T-helper 1 cell treated with Interleukin-12 subunit alpha and Interleukin-12 subunit beta and Interleukin-4 antibody, amounts not matched to agents 30 μg/mL and 1 μg/mL, for 36 hours (primary cell): Measurements from ENCODE around the gene NEXMIF.
"Not testable (repeated sequence)": the region's sequence is repeated elsewhere in the genome, so short reads cannot be mapped to it uniquely, and the experiment has no call there.

Source experiments
- H3K27ac Mint-ChIP-seq: one replicate; pipeline ENCODE4 v1.8.0; 2021; ENCODE audit warnings: mild to moderate bottlenecking, mixed read lengths
- H3K27me3 Mint-ChIP-seq: one replicate; pipeline ENCODE4 v1.8.0; 2021; ENCODE audit warnings: low read depth, mixed read lengths
- H3K36me3 Mint-ChIP-seq: one replicate; pipeline ENCODE4 v1.8.0; 2021; ENCODE audit warnings: low read depth, mixed read lengths
- H3K4me1 Mint-ChIP-seq: one replicate; pipeline ENCODE4 v1.8.0; 2021; ENCODE audit warnings: low read depth, mixed read lengths
- H3K4me3 Mint-ChIP-seq: one replicate; pipeline ENCODE4 v1.8.0; 2021; ENCODE audit warnings: mild to moderate bottlenecking, moderate library complexity, mixed read lengths
- H3K9me3 Mint-ChIP-seq: one replicate; pipeline ENCODE4 v1.8.0; 2021; ENCODE audit warnings: mixed read lengths

Gene NEXMIF

DNA sequence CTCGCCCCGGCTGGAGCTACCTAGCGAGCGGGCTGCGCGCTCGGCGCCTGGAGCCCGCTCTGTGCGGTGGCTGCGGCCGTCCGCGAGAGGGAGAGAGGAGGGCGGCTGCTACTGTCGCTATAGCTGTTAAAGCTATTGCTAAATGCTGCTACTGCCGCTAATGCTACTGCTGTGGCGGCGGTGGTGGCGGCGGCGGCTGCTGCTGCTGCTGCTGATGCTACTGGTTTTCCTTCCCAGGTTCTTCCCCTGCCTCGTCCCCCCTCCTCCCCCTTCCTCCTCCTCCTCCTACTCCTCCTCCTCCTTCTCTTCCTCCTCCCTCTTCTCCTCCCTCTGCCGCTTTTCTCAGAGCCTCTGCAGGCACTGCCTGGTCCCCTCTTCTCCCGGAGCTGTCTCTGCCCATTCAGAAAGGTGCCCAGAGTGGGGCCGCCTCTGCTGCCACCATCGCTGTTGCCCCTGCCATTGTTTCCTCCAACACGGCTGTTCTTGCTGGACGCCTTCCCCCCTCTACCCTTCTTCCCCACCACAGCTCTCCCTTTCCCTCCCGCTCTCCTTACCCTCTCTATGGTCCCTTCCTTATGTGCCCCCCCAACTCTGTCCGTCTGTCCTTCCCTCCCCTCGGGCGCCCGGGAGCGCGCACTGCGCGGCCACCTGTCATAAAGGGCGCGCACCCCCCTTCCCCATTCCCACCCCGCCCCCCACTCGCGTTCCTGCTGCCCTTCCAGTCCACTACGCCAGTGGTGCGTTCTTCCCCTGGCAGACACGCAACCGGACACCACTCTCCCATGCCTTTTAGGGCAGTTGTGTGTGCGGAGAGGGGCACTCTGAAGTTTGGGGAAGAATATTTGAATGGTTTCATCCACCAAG is at the start of gene NEXMIF:
NEXMIF (minus strand) TSS at position 228 of the 864 bp plus-strand sequence.
- Mint-ChIP-seq H3K9me3 (no peaks in the 10 kb centered on the region), H3K27me3 (peaks cover 20% of the 10 kb centered on the region), H3K4me3 (peak within 1 kb of the TSS; percentile 89), H3K4me1 (peaks cover 6% of the 10 kb centered on the region), H3K36me3 (no peaks in the 10 kb centered on the region), H3K27ac (peak within 1 kb of the TSS; percentile 85)

DNA sequence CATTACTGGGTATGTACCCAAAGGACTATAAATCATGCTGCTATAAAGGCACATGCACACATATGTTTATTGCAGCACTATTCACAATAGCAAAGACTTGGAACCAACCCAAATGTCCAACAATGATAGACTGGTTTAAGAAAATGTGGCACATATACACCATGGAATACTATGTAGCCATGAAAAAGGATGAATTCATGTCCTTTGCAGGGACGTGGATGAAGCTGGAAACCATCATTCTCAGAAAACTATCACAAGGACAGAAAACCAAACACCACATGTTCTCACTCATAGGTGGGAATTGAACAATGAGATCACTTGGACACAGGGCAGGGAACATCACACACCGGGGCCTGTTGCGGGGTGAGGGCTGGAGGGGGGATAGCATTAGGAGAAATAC is 36.7 kb upstream of the NEXMIF start:
- not testable (repeated sequence) for H3K4me1 Mint-ChIP-seq, H3K27ac Mint-ChIP-seq, H3K36me3 Mint-ChIP-seq, H3K9me3 Mint-ChIP-seq, H3K27me3 Mint-ChIP-seq, H3K4me3 Mint-ChIP-seq

DNA sequence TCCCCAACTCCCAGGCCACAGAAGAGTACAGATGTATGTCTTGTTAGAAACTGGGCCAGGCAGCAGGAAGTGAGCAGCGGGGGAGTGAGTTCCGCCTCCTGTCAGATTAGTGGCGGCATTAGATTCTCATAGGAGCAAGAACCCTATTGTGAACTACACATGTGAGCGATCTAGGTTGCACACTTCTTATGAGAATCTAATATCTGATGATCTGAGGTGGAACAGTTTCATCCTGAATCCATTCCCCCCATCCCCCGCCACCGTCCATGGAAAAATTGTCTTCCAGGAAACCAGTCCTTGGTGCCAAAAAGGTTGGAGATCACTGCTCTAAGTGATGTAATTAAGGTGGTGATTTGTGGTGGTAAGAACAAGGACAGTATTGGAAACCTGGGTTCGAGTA is 24.5 kb upstream of the NEXMIF start:
- no peak overlapping the region for H3K4me3 Mint-ChIP-seq
- H3K9me3 Mint-ChIP-seq, result peaks cover 3% of the 10 kb centered on the region
- no peaks in the 10 kb centered on the region for H3K36me3 Mint-ChIP-seq

DNA sequence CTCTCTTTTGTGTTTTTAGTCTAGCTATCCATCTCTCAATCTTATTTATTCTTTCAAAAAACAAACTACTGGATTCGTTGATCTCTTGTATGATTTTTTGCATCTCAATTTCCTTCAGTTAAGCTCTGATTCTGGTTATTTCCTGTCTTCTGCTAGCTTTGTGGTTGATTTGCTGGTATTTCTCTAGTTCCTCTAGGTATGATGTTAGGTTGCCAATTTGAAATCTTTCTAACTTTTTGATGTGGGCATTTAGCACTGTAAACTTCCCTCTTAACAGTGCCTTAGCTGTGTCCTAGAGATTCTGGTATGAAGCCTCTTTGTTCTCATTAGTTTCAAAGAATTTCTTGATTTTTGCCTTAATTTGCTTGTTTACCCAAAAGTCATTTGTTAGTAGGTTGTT is 15.2 kb upstream of the NEXMIF start:
- H3K4me3 Mint-ChIP-seq, result no peak overlapping the region
- no peaks in the 10 kb centered on the region for H3K27me3 Mint-ChIP-seq
- H3K27ac Mint-ChIP-seq, result no peak overlapping the region
- peaks cover 4% of the 10 kb centered on the region for H3K9me3 Mint-ChIP-seq
- no peaks in the 10 kb centered on the region for H3K36me3 Mint-ChIP-seq
- H3K4me1 Mint-ChIP-seq, result peaks cover 6% of the 10 kb centered on the region

More for the DNA sequence above, 24.5 kb upstream of the NEXMIF start:
- Mint-ChIP-seq H3K27me3 (no peaks in the 10 kb centered on the region), H3K27ac (no peak overlapping the region), H3K4me1 (no peaks in the 10 kb centered on the region)

DNA sequence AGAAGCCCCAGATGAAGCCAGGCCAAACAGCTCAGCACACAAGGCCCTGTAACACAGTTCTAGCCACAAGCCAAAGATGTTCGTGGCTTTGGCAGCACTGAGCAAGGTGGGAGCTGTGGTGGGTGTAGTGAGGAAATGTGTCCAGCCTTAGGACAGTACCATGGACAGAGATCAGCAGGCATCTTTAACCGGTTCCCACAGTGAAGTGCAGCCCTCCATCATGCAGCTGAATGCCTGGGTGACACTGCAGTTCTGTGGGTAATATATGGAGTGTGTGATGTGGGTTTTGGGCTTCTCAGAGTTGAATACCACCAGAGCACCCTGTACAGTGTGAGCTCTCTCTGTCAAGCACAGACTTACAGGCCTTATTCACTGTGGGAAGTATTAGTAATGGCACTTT is 6.0 kb upstream of the NEXMIF start:
- Mint-ChIP-seq H3K36me3 (no peaks in the 10 kb centered on the region), H3K9me3 (no peaks in the 10 kb centered on the region), H3K4me1 (no peaks in the 10 kb centered on the region), H3K27ac (no peak overlapping the region), H3K27me3 (peaks cover 5% of the 10 kb centered on the region), H3K4me3 (no peak overlapping the region)

DNA sequence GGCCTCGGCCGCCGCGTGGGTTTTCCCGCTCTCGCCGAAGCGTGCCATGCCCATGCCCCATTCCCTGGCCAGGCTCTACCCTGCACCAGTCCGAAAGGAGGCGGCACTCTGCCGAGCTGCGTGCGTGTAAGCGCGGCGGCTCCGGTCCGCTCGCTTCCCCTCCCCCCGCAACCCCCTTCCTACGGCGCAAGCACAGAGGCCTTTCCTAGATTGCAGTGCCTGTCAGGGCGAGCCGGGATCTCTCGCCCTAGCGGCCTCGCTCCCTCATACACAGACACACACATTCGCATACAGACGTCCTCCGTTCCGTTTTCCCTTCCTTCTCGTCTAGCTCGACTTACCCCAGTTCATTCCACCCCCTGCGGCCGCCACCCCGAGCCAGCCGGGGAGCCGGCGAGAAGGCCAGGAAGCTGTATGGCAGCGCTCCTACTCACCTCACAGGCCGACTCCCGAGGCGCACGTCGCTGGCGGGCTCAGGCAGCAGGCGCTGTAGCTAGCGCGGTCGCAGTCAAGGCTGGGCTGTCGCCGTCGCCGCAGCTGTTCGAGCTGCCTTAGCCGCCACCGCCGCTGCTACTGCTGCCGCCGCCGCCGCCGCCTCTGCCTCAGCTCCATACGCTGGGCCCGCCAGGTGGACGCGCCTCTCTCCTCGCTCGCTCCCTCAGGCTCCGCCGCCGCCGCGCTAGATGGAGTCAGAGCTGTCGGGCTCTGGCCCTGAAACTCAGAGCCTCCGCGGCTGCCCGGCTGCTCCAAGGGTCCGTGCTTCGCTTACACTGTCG is 615 bp downstream of the NEXMIF start:
- Mint-ChIP-seq H3K27me3 (peaks cover 20% of the 10 kb centered on the region), H3K27ac (peak overlapping the region; percentile 85), H3K36me3 (no peaks in the 10 kb centered on the region), H3K4me1 (peaks cover 6% of the 10 kb centered on the region), H3K9me3 (no peaks in the 10 kb centered on the region), H3K4me3 (peak overlapping the region; percentile 89)

DNA sequence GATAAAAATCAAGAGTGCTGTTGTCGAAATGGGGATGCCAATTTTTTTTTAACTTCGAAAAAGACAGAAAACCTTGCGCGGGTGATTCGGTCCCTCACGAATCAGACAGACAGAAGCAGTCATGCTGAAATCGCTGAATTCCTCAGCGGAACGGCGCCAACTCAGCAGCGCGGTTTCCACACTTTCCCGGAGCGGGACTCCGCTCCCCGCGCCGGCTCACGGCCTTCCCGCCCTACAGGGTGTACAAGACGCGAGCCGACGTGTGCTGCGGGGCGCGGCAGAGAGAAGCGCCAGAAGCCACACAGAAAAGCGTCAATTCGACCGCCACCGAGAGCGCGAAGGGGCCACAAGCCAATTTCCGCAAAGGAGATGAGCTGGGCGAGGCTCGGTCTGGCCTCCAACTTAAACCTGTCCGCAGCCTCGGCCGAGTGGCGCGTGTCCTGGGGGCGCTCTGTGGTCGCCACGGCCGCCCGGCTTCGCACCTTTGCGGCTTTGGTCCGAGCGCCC is 1.3 kb downstream of the NEXMIF start:
- peak overlapping the region; percentile 52 for H3K27ac Mint-ChIP-seq
- peaks cover 20% of the 10 kb centered on the region for H3K27me3 Mint-ChIP-seq
- no peaks in the 10 kb centered on the region for H3K9me3 Mint-ChIP-seq
- peaks cover 6% of the 10 kb centered on the region for H3K4me1 Mint-ChIP-seq
- no peaks in the 10 kb centered on the region for H3K36me3 Mint-ChIP-seq
- H3K4me3 Mint-ChIP-seq, result peak overlapping the region; percentile 65

DNA sequence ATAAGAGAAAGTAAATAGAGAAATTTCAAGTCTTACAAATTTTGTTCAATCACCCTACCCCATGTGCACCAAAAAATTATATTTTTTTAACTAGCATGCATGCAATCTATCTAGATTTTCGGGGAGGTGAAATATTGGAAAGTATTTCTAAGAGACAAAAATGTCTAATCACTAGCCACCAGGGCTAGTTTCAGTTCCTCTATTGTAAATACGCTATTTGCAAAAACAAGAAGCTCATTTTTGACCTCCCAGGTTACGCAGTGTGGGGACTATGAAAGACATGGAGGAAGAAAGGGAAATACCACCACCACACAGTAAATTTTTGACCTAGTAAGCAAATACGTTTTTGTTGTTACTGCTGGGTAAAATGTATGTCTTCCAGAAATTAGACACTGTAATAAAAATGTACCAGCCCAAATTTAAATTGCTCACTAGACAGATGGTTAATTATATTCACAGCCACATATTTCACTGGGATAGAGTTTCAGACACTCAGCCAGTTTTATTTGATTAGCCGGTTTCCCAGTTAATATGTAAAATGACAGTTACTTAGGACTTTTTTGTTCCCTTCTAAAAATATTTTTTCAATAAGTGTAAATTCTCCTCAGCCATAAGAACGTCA is 2.2 kb downstream of the NEXMIF start:
- Mint-ChIP-seq H3K36me3 (no peaks in the 10 kb centered on the region), H3K4me3 (no peak overlapping the region), H3K27ac (no peak overlapping the region), H3K4me1 (peaks cover 6% of the 10 kb centered on the region), H3K27me3 (peaks cover 20% of the 10 kb centered on the region), H3K9me3 (no peaks in the 10 kb centered on the region)

DNA sequence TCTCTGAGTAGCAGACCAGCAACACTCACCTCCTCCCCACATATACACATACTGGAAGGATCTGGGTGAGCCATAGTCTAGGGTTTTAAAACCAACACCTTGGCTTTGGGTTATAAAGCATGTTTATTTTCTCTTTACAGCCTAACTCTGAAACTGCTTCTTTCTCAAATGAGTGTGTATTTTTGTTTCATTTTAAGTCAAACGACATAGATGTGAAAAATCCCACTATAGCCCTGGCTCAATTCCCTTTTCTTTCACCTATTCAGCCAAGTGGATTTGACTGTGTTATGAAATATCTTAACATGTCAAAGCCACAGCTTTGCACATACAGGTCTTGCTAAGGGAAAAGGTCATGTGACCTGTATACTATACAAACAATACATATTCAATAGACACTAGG is 13.8 kb downstream of the NEXMIF start:
- Mint-ChIP-seq H3K9me3 (no peaks in the 10 kb centered on the region), H3K4me3 (no peak overlapping the region), H3K27me3 (no peaks in the 10 kb centered on the region), H3K4me1 (no peaks in the 10 kb centered on the region), H3K27ac (no peak overlapping the region), H3K36me3 (no peaks in the 10 kb centered on the region)

DNA sequence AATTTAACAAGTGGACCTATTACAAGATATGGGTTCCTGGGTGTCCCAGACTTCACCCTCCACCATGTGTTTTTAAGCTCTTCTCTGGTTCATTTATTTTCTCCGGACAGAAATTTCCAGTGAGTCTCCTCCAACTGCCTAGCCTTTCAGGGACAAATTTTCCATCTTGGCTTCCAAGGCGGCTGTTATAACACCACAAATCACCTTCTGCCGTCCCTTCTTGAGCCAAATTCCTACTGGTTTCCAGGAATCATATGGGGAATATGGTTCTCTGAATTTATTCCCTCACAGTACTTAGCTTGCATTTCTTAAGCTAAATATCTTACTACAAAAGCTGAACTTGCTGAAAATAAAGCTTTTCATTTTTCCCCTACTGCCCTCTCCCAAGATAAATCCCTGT is 18.8 kb downstream of the NEXMIF start:
- Mint-ChIP-seq H3K36me3 (no peaks in the 10 kb centered on the region), H3K27ac (no peak overlapping the region), H3K9me3 (no peaks in the 10 kb centered on the region), H3K27me3 (no peaks in the 10 kb centered on the region), H3K4me1 (no peaks in the 10 kb centered on the region), H3K4me3 (no peak overlapping the region)

DNA sequence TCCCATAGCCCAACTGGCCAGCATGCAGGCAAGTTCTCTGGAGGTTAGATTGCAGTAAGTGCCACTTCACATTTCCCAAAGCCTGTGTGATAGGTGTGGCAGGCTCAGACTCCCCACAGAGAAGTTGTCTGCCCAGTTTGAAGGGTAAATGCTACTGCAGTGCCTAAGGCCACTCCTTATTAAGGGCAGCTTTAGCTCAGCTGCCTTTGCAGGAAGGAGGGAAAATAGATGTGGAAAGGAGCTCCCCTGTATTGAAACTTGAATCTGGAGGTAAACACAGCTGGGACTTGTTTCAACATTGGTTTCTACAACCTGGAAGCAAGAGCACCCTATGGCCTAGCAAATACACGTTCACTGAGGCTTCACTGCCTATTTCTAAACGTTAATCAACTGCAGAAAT is 22.4 kb downstream of the NEXMIF start:
- Mint-ChIP-seq H3K4me3 (no peak overlapping the region), H3K9me3 (no peaks in the 10 kb centered on the region), H3K27ac (no peak overlapping the region), H3K27me3 (no peaks in the 10 kb centered on the region), H3K4me1 (no peaks in the 10 kb centered on the region), H3K36me3 (no peaks in the 10 kb centered on the region)

DNA sequence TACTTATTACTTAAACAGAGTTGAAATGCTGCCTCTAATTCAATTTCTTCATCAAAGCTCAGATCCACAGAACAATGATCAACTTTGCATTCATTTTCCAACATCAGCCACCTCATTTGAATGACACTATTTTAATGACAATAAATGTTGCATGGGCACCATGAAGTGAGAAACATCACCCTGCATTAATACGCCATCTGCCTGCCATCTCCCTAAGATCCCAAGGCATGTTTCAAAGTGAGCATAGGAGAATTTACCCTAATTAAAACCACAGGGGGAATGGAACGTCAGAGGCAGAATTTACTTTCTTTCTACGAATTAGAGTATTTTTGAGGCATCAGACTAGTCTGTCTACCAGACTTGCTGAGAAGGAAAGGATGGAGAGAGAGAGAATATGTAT is 32.7 kb downstream of the NEXMIF start:
- H3K4me1 Mint-ChIP-seq, result no peaks in the 10 kb centered on the region
- no peak overlapping the region for H3K4me3 Mint-ChIP-seq
- H3K9me3 Mint-ChIP-seq, result no peaks in the 10 kb centered on the region
- H3K27ac Mint-ChIP-seq, result no peak overlapping the region
- H3K27me3 Mint-ChIP-seq, result no peaks in the 10 kb centered on the region
- H3K36me3 Mint-ChIP-seq, result no peaks in the 10 kb centered on the region

DNA sequence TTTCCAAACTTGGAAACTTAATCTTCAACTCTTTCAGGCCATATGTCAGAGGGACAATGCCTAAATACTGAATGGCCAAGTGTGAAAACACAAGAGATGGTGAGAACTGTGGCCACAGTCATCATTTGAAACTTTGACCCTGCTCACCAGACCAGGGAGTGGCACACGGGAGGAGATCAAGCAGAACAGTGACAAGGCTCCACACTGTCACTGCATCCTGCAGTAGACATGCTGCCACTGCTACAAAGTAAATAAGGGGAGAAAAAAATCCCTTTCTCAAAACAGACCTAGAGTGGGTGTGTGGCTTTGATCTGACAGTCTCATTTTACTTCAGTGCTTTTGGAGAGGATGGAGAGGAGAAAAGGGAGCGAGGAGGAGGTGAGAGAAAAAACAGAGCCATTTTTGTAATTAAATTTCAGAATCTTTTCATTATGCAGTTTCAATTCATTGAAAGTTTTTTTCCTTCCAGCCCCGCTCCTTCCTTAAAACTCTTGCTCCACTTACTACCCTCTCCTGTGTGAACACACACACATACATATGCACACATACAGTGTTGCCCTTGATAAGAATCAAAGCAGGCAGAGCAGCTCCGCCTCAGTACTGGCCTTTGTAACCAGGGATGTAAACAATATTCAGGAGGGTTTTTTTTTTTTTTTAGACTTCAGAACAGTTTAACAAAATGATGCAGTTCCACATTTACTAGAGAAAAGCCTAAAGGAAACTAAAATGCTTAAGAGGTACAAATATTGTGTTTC is 34.4 kb downstream of the NEXMIF start:
- no peaks in the 10 kb centered on the region for H3K4me1 Mint-ChIP-seq
- no peaks in the 10 kb centered on the region for H3K9me3 Mint-ChIP-seq
- no peaks in the 10 kb centered on the region for H3K36me3 Mint-ChIP-seq
- no peak overlapping the region for H3K4me3 Mint-ChIP-seq
- no peaks in the 10 kb centered on the region for H3K27me3 Mint-ChIP-seq
- no peak overlapping the region for H3K27ac Mint-ChIP-seq

DNA sequence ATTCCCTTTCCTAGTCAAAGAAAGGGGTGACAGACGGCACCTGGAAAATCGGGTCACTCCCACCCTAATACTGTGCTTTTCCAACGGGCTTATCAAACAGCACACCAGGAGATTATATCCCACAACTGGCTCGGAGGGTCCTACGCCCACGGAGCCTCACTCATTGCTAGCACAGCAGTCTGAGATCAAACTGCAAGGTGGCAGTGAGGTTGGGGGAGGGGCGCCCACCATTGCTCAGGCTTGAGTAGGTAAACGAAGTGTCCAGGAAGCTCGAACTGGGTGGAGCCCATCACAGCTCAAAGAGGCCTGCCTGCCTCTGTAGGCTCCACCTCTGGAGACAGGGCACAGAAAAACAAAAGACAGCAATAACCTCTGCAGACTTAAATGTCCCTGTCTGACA is 42.9 kb downstream of the NEXMIF start:
- not testable (repeated sequence) for H3K36me3 Mint-ChIP-seq, H3K27me3 Mint-ChIP-seq, H3K4me1 Mint-ChIP-seq, H3K4me3 Mint-ChIP-seq, H3K27ac Mint-ChIP-seq
- peaks cover 10% of the 10 kb centered on the region for H3K9me3 Mint-ChIP-seq
